Activated CD4-positive, alpha-beta T cell treated with anti-CD3 and anti-CD28 coated beads, Interleukin-2, Interleukin-4, amounts not matched to agents 100 ng/mL and 50 ng/mL, durations not matched to agents 16 hours and 8 hours (primary cell): ENCODE data around the gene PPP1R12C.

ENCODE experiments used
- DNase-seq: peaks from one replicate; pipeline ENCODE4 v3.0.0-alpha.2; 2020; ENCODE audit warnings: low spot score

PPP1R12C gene

DNA sequence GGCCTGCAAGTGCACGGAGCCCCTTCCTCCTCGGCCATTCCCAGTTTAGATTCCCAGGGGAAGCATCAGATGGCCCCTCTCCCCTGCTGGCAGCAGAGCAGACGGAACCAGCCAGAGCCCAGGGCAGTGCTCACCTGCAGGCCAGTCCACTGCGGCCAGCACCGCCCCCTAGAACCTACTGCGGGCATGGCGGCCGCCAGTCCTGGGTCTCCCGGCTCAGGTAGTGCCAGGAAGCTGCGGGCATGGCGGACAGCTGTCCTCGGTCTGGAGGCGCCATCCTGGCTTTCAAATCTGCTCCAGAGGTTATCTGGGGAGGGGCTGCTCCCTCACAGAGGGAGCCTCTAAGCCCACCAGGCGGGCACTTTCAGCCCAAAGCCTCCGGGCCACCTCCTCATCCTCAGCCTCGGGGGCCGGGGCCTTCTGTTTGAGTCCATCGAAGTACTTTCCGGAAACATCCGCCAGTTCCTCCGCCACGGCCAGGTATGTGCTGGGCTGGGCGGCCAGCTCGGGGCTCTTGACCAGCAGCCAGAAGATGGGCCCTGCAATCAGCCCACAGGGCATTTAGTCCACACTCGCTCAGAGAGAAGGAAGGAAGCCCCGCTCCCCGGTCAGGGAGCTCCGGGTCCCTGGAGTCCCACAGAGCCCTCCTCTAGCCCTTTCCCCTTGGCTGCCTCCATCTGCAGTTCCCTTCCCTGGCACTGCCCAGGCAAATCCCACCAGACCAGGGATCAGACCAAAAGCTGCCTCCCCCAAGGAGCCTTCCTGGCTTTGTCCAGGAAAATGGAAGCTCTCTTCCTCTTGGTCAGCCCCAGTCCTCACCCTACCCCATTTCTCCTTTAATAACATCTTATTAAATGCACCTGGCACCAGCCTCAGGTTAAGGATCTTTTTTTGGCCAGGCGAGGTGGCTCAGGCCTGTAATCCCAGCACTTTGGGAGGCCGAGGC is 72.4 kb downstream of the PPP1R12C start:
- no peak for DNase-seq

GRCh38 chr19:55044286-55044685 is 73.2 kb downstream of the PPP1R12C start:
- DNase-seq = no peak

- DNase-seq = no peak
Measured at GRCh38 chr19:55042688-55043087, 74.7 kb downstream of the PPP1R12C start.

DNA sequence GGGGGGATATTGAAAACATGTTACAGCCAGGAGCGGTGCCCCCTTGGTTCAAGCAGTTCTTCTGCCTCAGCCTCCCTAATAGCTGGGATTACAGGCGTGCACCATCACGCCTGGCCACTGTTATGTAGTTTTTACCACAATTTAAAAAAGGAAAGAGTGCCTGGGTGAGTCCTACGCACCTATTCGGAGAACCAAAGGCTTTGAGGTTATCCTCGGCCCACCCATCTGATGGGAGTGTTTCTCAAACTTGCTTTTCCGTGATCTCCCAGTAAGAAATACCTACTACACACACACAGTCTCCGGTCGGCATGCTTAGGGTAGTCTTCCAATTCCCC is 75.1 kb downstream of the PPP1R12C start:
- no peak for DNase-seq

DNA sequence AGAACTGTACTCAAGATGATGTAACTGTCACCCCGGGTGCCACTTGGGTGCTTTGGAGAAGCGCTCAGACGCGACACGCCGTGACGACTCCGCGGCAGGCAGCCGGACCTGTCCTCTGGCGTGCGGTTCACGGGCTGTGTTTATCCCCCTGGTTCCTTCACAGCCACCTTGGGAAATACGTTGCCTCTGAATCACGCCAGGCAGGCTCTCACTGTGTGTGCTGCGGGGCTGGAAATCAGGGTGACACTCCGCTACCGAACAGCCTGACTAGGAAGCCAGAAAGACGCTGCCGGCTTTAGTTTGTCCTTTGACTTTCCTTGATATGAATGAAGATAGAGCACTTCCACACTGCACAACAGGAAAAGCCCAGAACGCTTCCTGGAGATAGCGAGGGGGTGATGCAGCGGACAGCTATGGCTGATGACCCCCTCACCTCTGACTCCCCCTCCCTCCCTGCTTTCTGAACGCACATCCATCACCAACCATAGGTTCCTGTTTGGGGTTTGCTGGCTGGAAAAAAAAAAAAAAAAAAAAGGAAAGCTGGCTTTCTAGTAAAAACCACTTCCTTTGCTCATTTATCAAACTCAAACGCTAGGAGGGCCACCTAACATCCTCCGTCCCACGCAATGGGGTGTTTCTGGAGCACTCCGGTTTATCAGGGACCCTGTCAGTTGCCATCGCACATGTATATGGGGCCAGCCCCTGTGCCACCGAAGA is 75.7 kb downstream of the PPP1R12C start:
- DNase-seq = peak; percentile 27

- DNase-seq = no peak
Measured at GRCh38 chr19:55041244-55041626, 76.2 kb downstream of the PPP1R12C start.
